H1 (cell line): Measurements from ENCODE around the gene DISC1. TPM values are rescaled to one million over a fixed set of nuclear protein-coding genes. Genes with fewer than 3 reads are reported as not detected.

ENCODE experiments used
- CTCF ChIA-PET: fragments of 300-600 bp; sonication (Branson Sonifier 250); formaldehyde crosslinking; loops from one replicate; lab custom pipeline; 2021; ENCODE audit not compliant: partially characterized antibody; lab: Charles Lee
- POLR2A ChIA-PET: fragments of 300-600 bp; sonication (Branson Sonifier 250); formaldehyde crosslinking; loops from one replicate; lab custom pipeline; 2021; ENCODE audit warnings: inconsistent platforms; ENCODE audit not compliant: partially characterized antibody; lab: Charles Lee
- DNase-seq, 2 experiments: peaks; one replicate each; pipeline versions ENCODE4 v3.0.0 to v3.0.0-alpha.2; 2010 to 2022; ENCODE audit warnings: low spot score in 2 of 2, low read depth in 1 of 2, mixed read lengths in 1 of 2
- FAIRE-seq: peaks from 2 replicates; lab custom pipeline; 2011; peaks lifted over from hg19 to GRCh38; lab: Jason Lieb, UNC
- H2AFZ ChIP-seq: 2 replicates; pipeline ENCODE4 v1.8.1; 2012; ENCODE audit warnings: low read length, inconsistent platforms
- H2AK5ac ChIP-seq: 2 replicates; pipeline ENCODE4 v1.6.1; 2013; ENCODE audit warnings: low read depth, low read length
- H2BK120ac ChIP-seq: replicated peaks from 2 replicates; pipeline ENCODE3; 2013; ENCODE audit warnings: low read depth, low read length, inconsistent platforms
- H2BK12ac ChIP-seq: 2 replicates; pipeline ENCODE4 v1.6.1; 2013; ENCODE audit warnings: low read depth, low read length
- H2BK15ac ChIP-seq: 2 replicates; pipeline ENCODE4 v1.6.1; 2013; ENCODE audit warnings: low read length
- H2BK20ac ChIP-seq: 2 replicates; pipeline ENCODE4 v1.6.1; 2013; ENCODE audit warnings: low read length
- H2BK5ac ChIP-seq: 2 replicates; pipeline ENCODE4 v1.6.1; 2013; ENCODE audit warnings: low read depth, low read length
- H3K14ac ChIP-seq: 2 replicates; pipeline ENCODE4 v1.6.1; 2013; ENCODE audit warnings: inconsistent platforms; ENCODE audit not compliant: insufficient read length
- H3K18ac ChIP-seq: 2 replicates; pipeline ENCODE4 v1.6.1; 2013; ENCODE audit warnings: low read length; ENCODE audit errors: extremely low read depth
- H3K23ac ChIP-seq: 2 replicates; pipeline ENCODE4 v1.6.1; 2013; ENCODE audit warnings: inconsistent platforms; ENCODE audit not compliant: insufficient read length
- H3K23me2 ChIP-seq: 2 replicates; pipeline ENCODE4 v1.6.1; 2013; ENCODE audit warnings: low read depth, low read length
- H3K27ac ChIP-seq: 2 replicates; pipeline ENCODE4 v1.6.1; 2011; ENCODE audit warnings: low read depth, low read length, inconsistent platforms
- H3K27me3 ChIP-seq, 4 experiments: replicated peaks in 1 of 4; 1 replicate in 1 of 4; 2 replicates in 3 of 4; pipeline versions ENCODE4 v1.6.1 to v1.8.1; 2011 to 2013; ENCODE audit warnings: low read length in 3 of 4, mild to moderate bottlenecking in 3 of 4, inconsistent platforms in 2 of 4, mixed read lengths in 2 of 4, moderate library complexity in 1 of 4; ENCODE audit not compliant: control insufficient read depth in 3 of 4, insufficient read depth in 3 of 4; ENCODE audit errors: extremely low read depth in 1 of 4
- H3K36me3 ChIP-seq, 4 experiments: 2 replicates each; pipeline versions ENCODE4 v1.6.1 to v1.8.1; 2011 to 2013; ENCODE audit warnings: mild to moderate bottlenecking in 4 of 4, low read length in 3 of 4, moderate library complexity in 2 of 4, control low read depth in 1 of 4, inconsistent platforms in 1 of 4; ENCODE audit not compliant: insufficient read depth in 4 of 4, control insufficient read depth in 2 of 4
- H3K4ac ChIP-seq: replicated peaks from 2 replicates; pipeline ENCODE3; 2013; ENCODE audit warnings: low read length, low read depth, mixed read lengths, inconsistent platforms; ENCODE audit not compliant: insufficient read length
- H3K4me1 ChIP-seq, 4 experiments: replicated peaks in 1 of 4; 1 replicate in 1 of 4; 2 replicates in 3 of 4; pipeline versions ENCODE4 v1.6.1 to v1.8.1; 2011 to 2013; ENCODE audit warnings: low read length in 3 of 4, inconsistent platforms in 2 of 4, mixed read lengths in 1 of 4; ENCODE audit not compliant: insufficient read depth in 4 of 4, control insufficient read depth in 3 of 4
- H3K4me2 ChIP-seq, 2 experiments: 2 replicates each; pipeline versions ENCODE4 v1.6.1 to v1.8.1; 2011 to 2013; ENCODE audit warnings: low read depth in 2 of 2, low read length in 2 of 2, control low read depth in 1 of 2, inconsistent platforms in 1 of 2, mild to moderate bottlenecking in 1 of 2; ENCODE audit not compliant: insufficient read depth in 1 of 2
- H3K4me3 ChIP-seq, 4 experiments: fragments of 200-600, 300-600 bp in 1 of 4; sonication (generic), shearing (Covaris generic), sonication (Bioruptor Twin) in 1 of 4; 2 replicates each; pipeline versions ENCODE4 v1.5.1 to v1.8.1; 2011 to 2016; ENCODE audit warnings: low read length in 4 of 4, low read depth in 3 of 4, control low read depth in 2 of 4, inconsistent platforms in 2 of 4, mild to moderate bottlenecking in 2 of 4, mixed read lengths in 1 of 4, moderate library complexity in 1 of 4; ENCODE audit not compliant: insufficient read depth in 2 of 4; ENCODE audit errors: extremely low read depth in 1 of 4
- H3K56ac ChIP-seq: replicated peaks from 2 replicates; pipeline ENCODE3; 2013; ENCODE audit warnings: low read depth, mild to moderate bottlenecking, mixed read lengths, low read length, inconsistent platforms; ENCODE audit not compliant: insufficient read length
- H3K79me1 ChIP-seq: 2 replicates; pipeline ENCODE4 v1.6.1; 2013; ENCODE audit warnings: low read depth, low read length, control low read depth
- H3K79me2 ChIP-seq, 2 experiments: 2 replicates each; pipeline versions ENCODE4 v1.6.1 to v1.8.1; 2012 to 2013; ENCODE audit warnings: low read length in 2 of 2, mild to moderate bottlenecking in 2 of 2, inconsistent platforms in 1 of 2; ENCODE audit not compliant: insufficient read depth in 2 of 2, control insufficient read depth in 1 of 2
- H3K9ac ChIP-seq, 4 experiments: replicated peaks in 1 of 4; 1 replicate in 1 of 4; 2 replicates in 3 of 4; pipeline versions ENCODE4 v1.6.1 to v1.8.1; 2011 to 2013; ENCODE audit warnings: low read depth in 3 of 4, low read length in 3 of 4, control low read depth in 2 of 4, mild to moderate bottlenecking in 2 of 4, moderate library complexity in 2 of 4, inconsistent platforms in 1 of 4; ENCODE audit errors: extremely low read depth in 1 of 4
- H3K9me3 ChIP-seq, 2 experiments: 2 replicates each; pipeline versions ENCODE4 v1.6.1 to v1.8.1; 2012 to 2013; ENCODE audit warnings: mild to moderate bottlenecking in 2 of 2, moderate library complexity in 2 of 2, control low read depth in 1 of 2, inconsistent platforms in 1 of 2, low read depth in 1 of 2, low read length in 1 of 2, mixed read lengths in 1 of 2; ENCODE audit not compliant: insufficient read depth in 2 of 2
- H4K20me1 ChIP-seq, 2 experiments: replicated peaks in 1 of 2; 2 replicates each; pipeline versions ENCODE3 to v1.8.1; 2011 to 2013; ENCODE audit warnings: inconsistent platforms in 2 of 2, low read length in 2 of 2, mild to moderate bottlenecking in 1 of 2; ENCODE audit not compliant: insufficient read depth in 2 of 2, control insufficient read depth in 1 of 2
- H4K5ac ChIP-seq: 2 replicates; pipeline ENCODE4 v1.6.1; 2013; ENCODE audit warnings: low read length, low read depth, mixed read lengths, inconsistent platforms; ENCODE audit not compliant: insufficient read length
- H4K8ac ChIP-seq: 2 replicates; pipeline ENCODE4 v1.8.0; 2013; ENCODE audit warnings: mild to moderate bottlenecking, moderate library complexity, low read length, inconsistent platforms; ENCODE audit not compliant: insufficient read depth; ENCODE audit errors: extremely low read depth
- H4K91ac ChIP-seq: replicated peaks from 2 replicates; pipeline ENCODE3; 2013; ENCODE audit warnings: low read length, mixed read lengths, inconsistent platforms; ENCODE audit not compliant: insufficient read length
- BCL11A ChIP-seq, 2 experiments: IDR thresholded peaks; one replicate each; pipeline ENCODE4 v1.6.1; 2011; ENCODE audit warnings: low read depth in 2 of 2, low read length in 2 of 2, mild to moderate bottlenecking in 2 of 2
- CBX5 ChIP-seq: fragments of 300-800, 300-1000 bp; sonication (generic); IDR thresholded peaks from 2 replicates; pipeline ENCODE4 v1.7.1; 2016; ENCODE audit warnings: antibody characterized with exemption, low read length, low read depth
- MAFK ChIP-seq: IDR thresholded peaks from 2 replicates; pipeline ENCODE4 v1.6.1; 2012; ENCODE audit warnings: low read depth, mild to moderate bottlenecking, improper control_type of control experiment, low read length
- POLR2A ChIP-seq, 2 experiments: IDR thresholded peaks; 1 replicate in 1 of 2; 2 replicates in 1 of 2; pipeline ENCODE4 v1.6.1; 2011; ENCODE audit warnings: low read depth in 2 of 2, low read length in 2 of 2, mild to moderate bottlenecking in 2 of 2; ENCODE audit errors: control extremely low read depth in 1 of 2
- POLR2AphosphoS5 ChIP-seq: IDR thresholded peaks from 2 replicates; pipeline ENCODE4 v1.6.1; 2011; ENCODE audit warnings: low read depth, low read length
- SP4 ChIP-seq: IDR thresholded peaks from 2 replicates; pipeline ENCODE4 v1.6.1; 2012; ENCODE audit warnings: low read length, inconsistent platforms
- SUZ12 ChIP-seq: fragments of 200-600 bp; sonication (generic); IDR thresholded peaks from 2 replicates; pipeline ENCODE4 v1.6.1; 2012; ENCODE audit warnings: mild to moderate bottlenecking, inconsistent platforms, low read length, moderate library complexity, mixed read lengths
- TCF12 ChIP-seq: IDR thresholded peaks from 2 replicates; pipeline ENCODE4 v1.6.1; 2011; ENCODE audit warnings: low read depth, mild to moderate bottlenecking, low read length
- YY1 ChIP-seq: IDR thresholded peaks from 2 replicates; pipeline ENCODE4 v1.6.1; 2011; ENCODE audit warnings: low read depth, mild to moderate bottlenecking, low read length
- ZNF274 ChIP-seq: IDR thresholded peaks from 2 replicates; pipeline ENCODE4 v1.7.0; 2012; ENCODE audit warnings: low read length, borderline replicate concordance; ENCODE audit errors: extremely low read depth
- WGBS, 2 experiments: shearing (Covaris generic) in 1 of 2; methylation state at CpG; one replicate each; pipeline versions ENCODE4 v1.1.6 to v1.1.7; 2013 to 2015; ENCODE audit warnings: low lambda C conversion rate in 2 of 2, mixed read lengths in 2 of 2, inconsistent platforms in 1 of 2, low coverage in 1 of 2, missing lambda C conversion rate in 1 of 2; ENCODE audit not compliant: insufficient replicate concordance in 2 of 2, insufficient coverage in 1 of 2, insufficient read length in 1 of 2; ENCODE audit errors: extremely low coverage in 1 of 2, missing lambda C conversion rate in 1 of 2; 5-methylcytosine and 5-hydroxymethylcytosine counted together
- polyA plus RNA-seq, 7 experiments: library from polyadenylated mRNA; depleted of rRNA in 3 of 7; stranded (reverse) in 5 of 7; unstranded in 2 of 7; fragments of >200 nt in 5 of 7; fragments of 200-250 nt in 2 of 7; gene quantifications; 1 replicate in 5 of 7; 2 replicates in 1 of 7; 4 replicates in 1 of 7; pipeline versions ENCODE4 v1.2.1 to v1.2.3, GENCODE V29; 2011 to 2013; ENCODE audit warnings: missing spikeins in 2 of 7, mixed read lengths in 2 of 7
- total RNA-seq: library from RNA; stranded (reverse); fragmentation: NEBNext Ultra II Directional; extraction: Animal tissue kit (Norgen Biotek cat#: 25700); gene quantifications from 2 replicates; pipeline ENCODE4 v1.2.1, GENCODE V29; 2021

The DISC1 gene
- total and polyA plus RNA-seq, 2 of the 8 experiments (the other 6 are each of a cell fraction or from before 2014, with no cell fraction given), result 1.1 to 3.5 TPM

DNA sequence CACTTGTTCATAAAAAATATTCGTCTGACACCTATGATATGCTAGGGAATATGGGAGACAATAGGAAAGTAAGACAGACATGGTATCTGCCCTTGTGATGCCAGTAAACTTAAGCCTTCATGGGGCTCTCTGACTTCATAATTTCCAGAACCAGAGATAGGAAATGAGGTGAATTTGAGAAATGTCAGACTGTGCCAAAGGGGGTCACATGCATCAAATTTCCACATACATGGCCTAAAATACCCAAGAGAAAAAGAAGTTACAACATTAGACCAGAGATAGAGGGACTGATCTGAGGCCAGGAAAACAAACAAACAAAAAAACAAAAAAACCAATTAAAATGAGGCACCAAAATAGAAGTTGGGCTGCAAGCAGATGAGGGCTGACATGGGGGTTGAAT lies 75.7 kb downstream of the DISC1 start:
- Histone ChIP-seq H2BK120ac (no peak overlapping the region), H3K56ac (no peak overlapping the region), H3K27ac (no peak overlapping the region), H3K27me3 (no peaks in the 10 kb centered on the region), H2BK5ac (no peak overlapping the region), H4K5ac (no peak overlapping the region), H3K18ac (no peak overlapping the region), H3K4me2 (no peak overlapping the region), H3K4ac (no peak overlapping the region), H3K4me3 (no peak overlapping the region), H3K4me1 (no peaks in the 10 kb centered on the region), H2BK12ac (no peak overlapping the region), H4K91ac (no peak overlapping the region), H3K14ac (no peak overlapping the region), H3K79me1 (no peaks in the 10 kb centered on the region), H2AK5ac (no peak overlapping the region), H4K20me1 (no peaks in the 10 kb centered on the region), H3K23me2 (no peaks in the 10 kb centered on the region), H3K36me3 (no peaks in the 10 kb centered on the region), H3K9ac (no peak overlapping the region), H2BK20ac (no peak overlapping the region), H3K79me2 (no peaks in the 10 kb centered on the region), H3K9me3 (no peaks in the 10 kb centered on the region), H3K23ac (no peak overlapping the region), H2BK15ac (no peak overlapping the region), H2AFZ (no peak overlapping the region), H4K8ac (no peak overlapping the region)
- 76% methylated on average over 1 of the region's 1 CpG; no CpG with 5 or more reads in 1 of the 2 experiments for WGBS, 2 experiments
- no peak for DNase-seq
- TF ChIP-seq TCF12 (no peak), YY1 (no peak), MAFK (no peak), SUZ12 (no peak), BCL11A (IDR thresholded peaks at IDR 0.05; ENCODE audit: low read depth in 2 of 2, low read length in 2 of 2) (no peak), POLR2A (IDR thresholded peaks at IDR 0.05; ENCODE audit: control extremely low read depth in 1 of 2, low read depth in 2 of 2, low read length in 2 of 2) (no peak), SP4 (no peak), POLR2AphosphoS5 (no peak), CBX5 (no peak), ZNF274 (no peak)
- POLR2A ChIA-PET, result no interaction called here
- CTCF ChIA-PET, result interaction anchor here (3.3 kb wide), 1 partner anchor 9 kb away, joined by 18 read pairs; no protein-coding TSS in a partner anchor
- no peak for FAIRE-seq
